ENCODE results near the gene HCN4.

DNA sequence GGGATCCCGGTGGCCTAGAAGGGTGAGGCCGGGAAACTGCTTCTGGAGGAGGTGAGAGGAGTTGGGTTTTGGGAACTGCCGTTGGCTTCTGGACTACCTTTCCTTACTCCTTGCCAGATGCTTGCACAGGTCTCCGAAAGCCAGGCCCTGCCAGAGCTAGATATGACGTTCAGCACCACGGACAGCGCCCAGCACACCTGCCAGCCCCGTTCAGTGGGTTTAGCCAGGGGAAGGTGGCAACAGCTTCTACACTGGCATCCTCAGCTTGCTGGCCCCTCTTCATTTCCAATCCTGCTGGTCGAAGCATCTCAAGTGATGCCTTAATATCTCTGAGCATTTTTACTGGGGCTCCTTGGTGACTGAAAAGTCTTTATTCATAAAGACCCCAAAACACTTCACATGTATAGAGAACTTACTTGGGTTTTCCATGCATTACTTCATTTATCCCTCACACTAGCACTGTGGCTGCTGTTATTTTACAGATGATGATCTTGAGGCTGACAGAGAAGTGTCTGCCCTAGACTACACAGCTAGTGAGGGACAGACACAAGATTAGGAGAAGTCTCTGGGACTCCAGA, 21.9 kb downstream of the HCN4 start:
- TF ChIP-seq EZH2 (IDR thresholded peaks at IDR 0.05; ENCODE audit: borderline replicate concordance, low read depth, low read length, poor library complexity, severe bottlenecking) = no peak
- TF ChIP-seq, protein P1, sequence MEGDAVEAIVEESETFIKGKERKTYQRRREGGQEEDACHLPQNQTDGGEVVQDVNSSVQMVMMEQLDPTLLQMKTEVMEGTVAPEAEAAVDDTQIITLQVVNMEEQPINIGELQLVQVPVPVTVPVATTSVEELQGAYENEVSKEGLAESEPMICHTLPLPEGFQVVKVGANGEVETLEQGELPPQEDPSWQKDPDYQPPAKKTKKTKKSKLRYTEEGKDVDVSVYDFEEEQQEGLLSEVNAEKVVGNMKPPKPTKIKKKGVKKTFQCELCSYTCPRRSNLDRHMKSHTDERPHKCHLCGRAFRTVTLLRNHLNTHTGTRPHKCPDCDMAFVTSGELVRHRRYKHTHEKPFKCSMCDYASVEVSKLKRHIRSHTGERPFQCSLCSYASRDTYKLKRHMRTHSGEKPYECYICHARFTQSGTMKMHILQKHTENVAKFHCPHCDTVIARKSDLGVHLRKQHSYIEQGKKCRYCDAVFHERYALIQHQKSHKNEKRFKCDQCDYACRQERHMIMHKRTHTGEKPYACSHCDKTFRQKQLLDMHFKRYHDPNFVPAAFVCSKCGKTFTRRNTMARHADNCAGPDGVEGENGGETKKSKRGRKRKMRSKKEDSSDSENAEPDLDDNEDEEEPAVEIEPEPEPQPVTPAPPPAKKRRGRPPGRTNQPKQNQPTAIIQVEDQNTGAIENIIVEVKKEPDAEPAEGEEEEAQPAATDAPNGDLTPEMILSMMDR (conservative IDR thresholded peaks at IDR 0.05; ENCODE audit: low read depth, low read length) = no peak

All from A673 (cell line).